GM21381 (cell line): ENCODE results near the gene ANKDD1A.

Experiments used
- ATAC-seq: cut with Tn5 transposase; IDR thresholded peaks from one replicate; pipeline ENCODE4 v1.9.1; 2021; ENCODE audit warnings: mild to moderate bottlenecking, moderate library complexity; ENCODE audit not compliant: unreplicated experiment

The ANKDD1A gene

DNA sequence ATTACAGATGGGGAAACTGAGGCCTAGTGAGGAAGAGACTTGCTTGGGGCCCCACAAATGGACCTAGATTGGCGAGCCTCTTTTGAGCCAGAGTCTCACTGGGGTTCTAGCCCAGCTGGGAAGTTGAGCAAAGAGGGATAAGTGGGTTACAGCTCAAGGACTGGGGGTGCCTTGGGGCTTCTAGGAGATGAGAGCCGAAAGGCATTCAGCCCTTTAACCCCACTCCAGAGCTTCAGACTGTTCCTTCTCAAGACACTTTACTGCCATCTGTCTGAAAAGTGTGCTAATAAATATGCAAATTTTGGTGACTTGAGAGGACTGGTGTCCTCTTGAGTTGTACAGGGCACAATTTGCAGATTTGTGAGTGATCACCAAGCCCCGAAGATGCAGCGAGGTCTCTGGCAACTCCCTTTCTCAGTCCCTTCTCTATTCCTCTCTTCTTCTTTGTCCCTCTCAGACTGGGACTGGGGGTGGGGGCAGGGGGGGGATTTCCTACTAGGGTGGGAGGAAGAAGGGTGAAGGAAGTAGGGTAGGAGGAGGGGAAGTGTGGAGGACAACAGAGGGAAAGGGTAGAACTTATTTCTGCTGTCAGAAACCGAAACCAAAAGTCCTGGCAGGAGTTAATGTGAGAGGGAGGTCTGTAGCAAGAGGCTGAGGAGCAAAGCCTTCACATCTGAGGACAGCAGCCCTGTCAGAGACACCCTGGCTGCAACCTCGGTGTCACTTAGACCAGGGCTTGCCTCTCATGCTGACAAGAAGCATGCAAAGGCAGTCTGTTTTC lies 16.2 kb upstream of the ANKDD1A start:
- ATAC-seq = no peak

DNA sequence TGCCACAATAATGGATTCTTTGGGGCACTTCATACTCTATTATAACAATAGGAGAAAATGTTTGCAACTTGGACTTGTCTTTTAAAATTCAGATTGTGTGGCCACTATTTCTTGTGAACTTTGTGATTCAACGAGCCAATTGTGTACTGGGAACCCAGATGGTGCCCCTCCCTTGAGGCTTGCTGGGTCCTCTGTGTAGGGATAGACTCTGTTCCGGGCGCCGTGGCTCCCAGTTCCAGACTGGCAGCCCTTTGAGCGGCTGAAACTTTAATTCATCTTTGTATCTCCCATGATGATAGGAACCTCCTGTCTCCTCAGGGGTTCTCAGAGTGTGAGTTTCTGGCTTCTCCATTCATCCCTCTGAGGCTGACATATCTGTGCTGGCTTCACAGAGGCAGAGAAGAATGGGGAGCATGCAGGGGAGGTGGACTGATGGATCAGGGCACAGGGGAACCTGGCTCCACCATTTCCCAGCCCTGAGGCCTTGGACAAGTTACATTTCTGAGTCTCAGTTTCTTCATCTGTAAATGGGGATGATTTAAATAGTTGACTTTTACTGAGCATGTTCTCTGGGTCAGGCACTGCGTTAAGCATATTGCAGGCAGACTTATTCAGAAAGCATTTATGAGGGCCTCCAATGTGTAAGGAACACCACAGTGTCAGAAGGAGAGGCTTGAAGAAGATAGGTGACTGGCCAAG lies 15.2 kb upstream of the ANKDD1A start:
- ATAC-seq = no peak

- no peak for ATAC-seq
These were observed 14.2 kb upstream of the ANKDD1A start for GRCh38 chr15:64897345-64897985.

- no peak for ATAC-seq
These were observed 13.3 kb upstream of the ANKDD1A start for GRCh38 chr15:64898406-64898805.

DNA sequence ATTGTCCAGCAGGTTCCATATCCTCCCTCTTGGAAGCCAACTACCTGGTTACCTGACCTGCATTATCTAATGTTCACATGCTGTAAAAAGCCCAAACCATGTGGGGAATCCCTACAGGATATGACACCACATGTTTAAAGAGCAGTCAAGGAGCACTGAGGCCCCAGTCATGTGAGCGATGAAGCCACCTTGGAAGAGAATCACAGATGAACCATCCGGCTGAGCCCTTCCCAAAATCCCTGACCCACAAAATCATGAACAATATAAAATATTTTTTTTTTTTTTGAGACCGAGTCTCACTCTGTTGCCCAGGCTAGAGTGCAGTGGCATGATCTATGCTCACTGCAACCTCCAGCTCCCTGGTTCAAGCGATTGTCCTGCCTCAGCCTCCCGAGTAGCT lies 10.6 kb upstream of the ANKDD1A start:
- ATAC-seq = no peak

DNA sequence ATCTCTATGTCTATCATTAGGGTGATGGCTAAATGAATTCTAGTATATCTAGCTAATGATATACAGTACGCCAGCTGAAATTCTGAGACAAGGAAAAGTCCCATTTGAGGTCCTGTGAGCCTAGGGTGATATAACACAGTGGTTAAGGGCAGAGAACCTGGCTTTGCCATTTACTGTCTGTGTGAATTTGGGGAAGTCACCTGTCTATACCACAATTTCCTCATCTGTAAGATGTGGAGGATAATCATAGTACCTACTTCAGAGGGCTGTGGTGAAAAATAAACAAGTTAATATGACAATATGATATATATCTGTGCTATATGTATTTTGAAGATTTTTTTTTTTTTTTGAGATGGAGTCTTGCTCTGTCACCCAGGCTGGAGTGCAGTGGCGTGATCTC lies 9.8 kb upstream of the ANKDD1A start:
- no peak for ATAC-seq

DNA sequence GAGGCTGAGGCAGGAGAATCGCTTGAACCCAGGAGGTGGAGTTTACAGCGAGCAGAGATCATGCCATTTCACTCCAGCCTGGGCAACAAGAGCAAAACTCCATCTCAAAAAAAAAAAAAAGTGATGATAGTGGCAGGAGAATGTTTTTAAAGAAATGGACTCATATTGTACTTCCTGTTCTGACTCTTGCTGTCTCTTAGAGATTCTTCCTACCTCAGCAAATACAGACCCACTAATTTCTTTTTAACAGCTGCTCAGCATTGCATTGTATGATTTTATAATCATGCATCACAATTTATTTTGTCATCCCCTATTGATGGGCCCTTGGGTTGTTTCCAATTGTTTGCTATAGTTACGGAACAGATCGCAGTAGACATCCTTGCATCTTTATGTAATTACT lies 8.8 kb upstream of the ANKDD1A start:
- ATAC-seq = no peak

DNA sequence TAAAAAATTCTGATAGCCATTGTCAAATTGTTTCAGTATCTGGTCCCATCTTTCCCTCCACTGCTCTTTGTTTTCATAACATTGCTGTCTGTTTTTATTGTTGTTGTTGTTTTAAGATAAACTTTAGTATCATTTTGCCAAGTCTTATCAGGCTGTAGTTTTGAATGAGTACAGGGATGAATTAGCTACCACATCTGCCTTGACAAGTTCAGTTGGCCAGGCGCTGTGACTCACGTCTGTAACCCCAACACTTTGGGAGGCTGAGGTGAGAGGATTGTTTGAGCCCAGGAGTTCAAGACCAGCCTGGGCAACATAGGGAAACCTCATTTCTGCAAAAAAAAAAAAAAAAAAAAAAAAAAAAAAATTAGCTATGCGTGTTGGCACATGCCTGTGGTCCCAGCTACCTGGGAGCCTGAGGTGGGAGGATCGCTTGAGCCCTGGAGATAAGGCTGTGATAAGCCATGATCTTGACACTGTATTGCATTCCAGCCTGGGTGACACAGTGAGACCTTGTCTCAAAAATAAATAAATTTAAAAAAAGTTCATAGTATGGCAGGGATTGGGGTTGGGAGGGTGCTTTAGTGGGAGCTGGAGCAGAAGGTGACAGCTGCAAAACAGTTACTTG lies 8.3 kb upstream of the ANKDD1A start:
- ATAC-seq = no peak

- no peak for ATAC-seq
These were observed 7.5 kb upstream of the ANKDD1A start for GRCh38 chr15:64904189-64904588.

- ATAC-seq = peak; percentile 61
These were observed 6.4 kb upstream of the ANKDD1A start for GRCh38 chr15:64905119-64905831.

GRCh38 chr15:64905941-64906340 lies 5.8 kb upstream of the ANKDD1A start:
- ATAC-seq = no peak

- no peak for ATAC-seq
These were observed 5.3 kb upstream of the ANKDD1A start for GRCh38 chr15:64906402-64906801.

- no peak for ATAC-seq
These were observed 3.7 kb upstream of the ANKDD1A start for GRCh38 chr15:64907991-64908390.

DNA sequence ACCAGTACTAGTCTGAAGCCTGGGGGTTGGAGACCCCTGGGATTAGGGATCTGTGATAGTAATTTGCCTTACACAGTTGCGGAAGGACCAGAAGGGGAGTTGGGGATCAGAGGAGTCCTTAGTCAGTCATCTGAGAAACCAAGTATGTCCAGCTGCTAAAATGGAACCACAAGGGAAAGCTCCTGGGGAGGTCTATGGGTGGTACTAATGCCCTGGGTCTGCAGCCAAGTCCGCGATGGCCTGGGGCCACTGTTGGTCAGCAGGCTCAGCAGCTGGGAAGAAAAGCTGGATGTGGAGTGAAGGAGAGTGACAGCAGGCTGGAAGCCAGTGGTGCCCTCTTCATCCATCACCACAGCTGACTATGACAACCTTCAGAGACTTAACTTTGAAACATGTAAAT lies 2.2 kb upstream of the ANKDD1A start:
- ATAC-seq = no peak

DNA sequence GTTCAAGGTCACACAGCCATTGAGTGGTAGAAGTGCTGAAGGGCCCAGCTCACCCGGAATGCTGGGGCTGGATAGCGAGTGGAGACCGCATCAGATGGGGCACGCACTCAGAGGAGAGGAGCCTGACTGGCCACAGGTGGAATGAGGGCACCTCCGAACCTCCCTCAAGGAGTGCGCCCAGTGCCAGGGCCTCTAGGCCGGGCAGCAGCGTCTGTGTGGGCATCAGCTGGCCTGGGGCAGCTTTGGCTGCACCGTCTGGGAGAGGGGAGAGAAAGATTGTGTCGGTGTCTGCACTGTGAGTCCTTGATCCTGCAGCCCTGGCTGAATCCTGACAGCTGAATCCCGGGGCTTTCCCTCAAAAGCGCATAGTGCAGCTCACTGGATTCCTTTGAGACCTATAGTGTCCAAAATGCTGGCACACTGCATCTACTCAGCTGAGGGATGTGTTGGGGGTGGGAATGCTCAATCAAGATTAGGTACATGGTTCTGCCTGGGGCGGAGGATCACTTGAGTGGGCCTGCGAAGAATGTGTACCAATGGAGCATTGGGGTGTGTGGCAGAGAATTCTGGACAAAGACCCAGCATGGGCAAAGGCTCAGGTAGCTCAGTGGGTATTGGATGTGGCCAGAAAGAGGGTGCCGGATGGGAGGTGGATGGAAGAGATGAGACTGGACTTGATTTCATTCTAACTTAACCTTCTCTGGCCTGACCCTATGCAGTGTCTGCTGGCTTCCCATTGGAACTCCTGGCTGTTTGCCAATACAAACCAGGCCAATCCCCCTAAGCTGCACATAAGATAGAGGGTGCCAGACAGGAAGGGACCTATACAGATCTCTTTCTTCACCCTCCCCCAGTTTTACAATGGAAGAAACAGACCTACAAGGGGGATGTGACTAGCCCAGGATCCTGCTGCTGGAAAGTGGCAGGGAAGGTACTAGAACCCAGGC lies 950 bp downstream of the ANKDD1A start:
- no peak for ATAC-seq

DNA sequence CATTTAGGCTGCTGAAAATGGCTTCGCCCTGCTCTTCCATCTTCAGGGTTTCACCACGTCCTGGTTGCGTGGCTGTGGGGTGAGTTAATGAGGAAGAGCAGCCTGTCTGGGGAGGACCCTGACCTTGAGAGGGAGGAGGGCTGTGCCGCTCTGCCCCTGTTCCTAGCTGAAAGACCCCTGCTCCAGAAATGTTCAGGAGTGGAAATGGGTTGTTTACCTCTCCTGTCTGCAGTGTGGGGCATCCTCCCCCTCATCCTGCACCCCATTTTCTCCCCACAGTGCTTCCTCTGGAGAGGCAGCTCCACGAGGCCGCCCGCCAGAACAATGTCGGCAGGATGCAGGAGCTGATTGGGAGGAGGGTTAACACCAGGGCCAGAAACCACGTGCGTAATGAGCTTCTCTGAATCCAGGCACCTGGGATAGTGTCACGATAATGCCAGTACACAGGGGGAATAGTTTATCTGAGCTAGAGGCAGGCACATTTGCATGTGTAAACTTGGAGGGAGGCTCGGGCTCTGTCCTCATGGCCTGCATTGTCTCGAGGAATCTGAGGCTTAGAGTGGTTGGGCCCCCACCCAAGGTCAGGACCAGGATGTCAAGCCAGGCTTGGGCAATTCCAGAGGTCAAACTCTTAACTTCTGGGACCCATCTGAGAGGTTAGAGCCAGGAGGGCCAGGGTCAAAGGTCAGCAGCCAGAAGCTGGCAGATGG lies 4.0 kb downstream of the ANKDD1A start:
- no peak for ATAC-seq

DNA sequence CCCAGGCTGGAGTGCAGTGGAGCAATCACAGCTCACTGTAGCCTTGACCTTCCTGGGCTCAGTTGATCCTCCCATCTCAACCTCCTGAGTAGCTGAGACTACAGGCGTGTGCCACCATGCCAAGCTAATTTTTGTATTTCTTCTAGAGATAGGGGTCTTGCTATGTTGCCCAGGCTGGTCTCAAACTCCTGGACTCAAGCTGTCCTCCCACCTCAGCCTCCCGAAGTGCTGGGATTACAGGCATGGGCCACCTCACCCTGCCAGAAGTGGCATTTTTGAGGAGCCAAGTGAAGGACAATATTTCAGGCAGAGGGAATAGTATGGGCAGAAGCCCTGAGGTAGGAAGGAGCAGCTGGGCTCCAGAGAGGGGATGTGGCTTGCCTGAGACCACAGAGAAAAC lies 4.7 kb downstream of the ANKDD1A start:
- no peak for ATAC-seq

DNA sequence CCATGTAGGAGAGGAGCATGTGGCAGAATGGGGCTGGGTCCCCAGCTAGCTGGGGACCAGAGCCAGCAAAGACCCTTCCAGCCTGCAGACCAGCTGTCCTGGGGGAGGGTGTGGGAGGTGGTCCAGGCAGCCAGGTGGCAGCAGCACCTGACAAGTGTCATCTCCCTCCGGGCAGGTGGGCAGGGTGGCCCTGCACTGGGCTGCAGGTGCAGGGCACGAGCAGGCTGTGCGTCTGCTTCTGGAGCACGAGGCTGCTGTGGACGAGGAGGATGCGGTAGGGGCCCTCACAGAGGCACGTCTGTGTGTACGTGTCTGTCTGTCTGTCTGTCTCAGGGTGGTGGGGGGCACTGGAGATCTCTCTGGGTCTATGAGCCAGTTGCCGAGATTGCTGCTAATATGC lies 5.5 kb downstream of the ANKDD1A start:
- ATAC-seq = no peak

- ATAC-seq = no peak
These were observed 8.0 kb downstream of the ANKDD1A start for GRCh38 chr15:64919721-64920120.
